ENCODE results near the gene ZNF879.

DNA sequence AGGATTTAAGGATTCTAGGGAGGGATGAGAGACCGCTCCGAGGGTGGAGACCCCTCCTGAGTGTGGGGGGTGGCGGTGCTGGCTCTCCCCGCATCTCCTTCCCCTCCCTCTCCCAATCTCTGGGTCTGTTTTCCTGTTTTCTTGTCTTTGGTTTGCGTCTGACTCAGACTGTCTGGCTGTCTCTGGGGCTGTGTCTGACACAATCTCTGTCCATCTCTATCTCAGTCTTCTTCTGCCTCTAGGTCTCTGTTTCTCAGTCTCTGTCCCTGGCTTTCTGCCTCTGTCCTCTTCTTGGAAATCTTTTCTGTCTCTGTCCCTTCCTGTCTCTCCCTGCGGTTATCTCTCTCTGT, 28.3 kb upstream of the ZNF879 start:
- no peak for TF ChIP-seq POLR2A (IDR thresholded peaks at IDR 0.05)
- TF ChIP-seq, protein P1, sequence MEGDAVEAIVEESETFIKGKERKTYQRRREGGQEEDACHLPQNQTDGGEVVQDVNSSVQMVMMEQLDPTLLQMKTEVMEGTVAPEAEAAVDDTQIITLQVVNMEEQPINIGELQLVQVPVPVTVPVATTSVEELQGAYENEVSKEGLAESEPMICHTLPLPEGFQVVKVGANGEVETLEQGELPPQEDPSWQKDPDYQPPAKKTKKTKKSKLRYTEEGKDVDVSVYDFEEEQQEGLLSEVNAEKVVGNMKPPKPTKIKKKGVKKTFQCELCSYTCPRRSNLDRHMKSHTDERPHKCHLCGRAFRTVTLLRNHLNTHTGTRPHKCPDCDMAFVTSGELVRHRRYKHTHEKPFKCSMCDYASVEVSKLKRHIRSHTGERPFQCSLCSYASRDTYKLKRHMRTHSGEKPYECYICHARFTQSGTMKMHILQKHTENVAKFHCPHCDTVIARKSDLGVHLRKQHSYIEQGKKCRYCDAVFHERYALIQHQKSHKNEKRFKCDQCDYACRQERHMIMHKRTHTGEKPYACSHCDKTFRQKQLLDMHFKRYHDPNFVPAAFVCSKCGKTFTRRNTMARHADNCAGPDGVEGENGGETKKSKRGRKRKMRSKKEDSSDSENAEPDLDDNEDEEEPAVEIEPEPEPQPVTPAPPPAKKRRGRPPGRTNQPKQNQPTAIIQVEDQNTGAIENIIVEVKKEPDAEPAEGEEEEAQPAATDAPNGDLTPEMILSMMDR (IDR thresholded peaks at IDR 0.05): no peak

All from esophagus squamous epithelium (tissue), 4 donors.